ENCODE measurements around the gene PFKFB2. TPM values are rescaled to one million over a fixed set of nuclear protein-coding genes. Genes with fewer than 3 reads are reported as not detected.

PFKFB2 gene
- total RNA-seq, 6 experiments from 2014 or later: 2.5 to 7.0 (median 3.2) TPM

- H3K27me3 Mint-ChIP-seq (ENCODE audit: insufficient read depth): no peaks in the 10 kb centered on the region; the same call in 1 of the 2 replicates
- H3K27ac Mint-ChIP-seq: no peak overlapping the region
- no peak for TF ChIP-seq CTCF (IDR thresholded peaks at IDR 0.05)
- no peak for DNase-seq
- no peaks in the 10 kb centered on the region for H3K9me3 Mint-ChIP-seq
- H3K36me3 Mint-ChIP-seq (ENCODE audit: low read depth): no peaks in the 10 kb centered on the region
- no peak overlapping the region for H3K4me3 Mint-ChIP-seq
- no peaks in the 10 kb centered on the region for H3K4me1 Mint-ChIP-seq (ENCODE audit: low read depth)
Measured at GRCh38 chr1:207063014-207063413, 9.9 kb downstream of the PFKFB2 start.

- no peak for DNase-seq
- no peak overlapping the region for H3K27ac Mint-ChIP-seq
- H3K4me1 Mint-ChIP-seq (ENCODE audit: low read depth): no peaks in the 10 kb centered on the region
- H3K9me3 Mint-ChIP-seq: no peaks in the 10 kb centered on the region
- TF ChIP-seq CTCF (IDR thresholded peaks at IDR 0.05): no peak
- no peaks in the 10 kb centered on the region; the same call in 1 of the 2 replicates for H3K27me3 Mint-ChIP-seq (ENCODE audit: insufficient read depth)
- H3K36me3 Mint-ChIP-seq (ENCODE audit: low read depth): peaks cover 6% of the 10 kb centered on the region; the same call in 1 of the 2 replicates
- H3K4me3 Mint-ChIP-seq: no peak overlapping the region
Measured at GRCh38 chr1:207064561-207064960, 11.5 kb downstream of the PFKFB2 start.

GRCh38 chr1:207067185-207067584, 14.1 kb downstream of the PFKFB2 start:
- no peak overlapping the region for H3K27ac Mint-ChIP-seq
- DNase-seq: no peak
- peaks cover 6% of the 10 kb centered on the region; the same call in 1 of the 2 replicates for H3K36me3 Mint-ChIP-seq (ENCODE audit: low read depth)
- H3K4me1 Mint-ChIP-seq (ENCODE audit: low read depth): no peaks in the 10 kb centered on the region
- H3K27me3 Mint-ChIP-seq (ENCODE audit: insufficient read depth): no peaks in the 10 kb centered on the region; the same call in 1 of the 2 replicates
- no peak for TF ChIP-seq CTCF (IDR thresholded peaks at IDR 0.05)
- H3K9me3 Mint-ChIP-seq: no peaks in the 10 kb centered on the region
- no peak overlapping the region for H3K4me3 Mint-ChIP-seq

- Mint-ChIP-seq H3K27ac (no peak overlapping the region), H3K27me3 (ENCODE audit: insufficient read depth) (no peaks in the 10 kb centered on the region; the same call in 1 of the 2 replicates), H3K9me3 (no peaks in the 10 kb centered on the region), H3K4me3 (no peak overlapping the region), H3K36me3 (ENCODE audit: low read depth) (peaks cover 6% of the 10 kb centered on the region; the same call in 1 of the 2 replicates), H3K4me1 (ENCODE audit: low read depth) (no peaks in the 10 kb centered on the region)
- no peak for TF ChIP-seq CTCF (IDR thresholded peaks at IDR 0.05)
- no peak for DNase-seq
Measured at GRCh38 chr1:207067665-207068064, 14.6 kb downstream of the PFKFB2 start.

GRCh38 chr1:207069061-207069460, 16.0 kb downstream of the PFKFB2 start:
- Mint-ChIP-seq H3K4me3 (no peak overlapping the region), H3K36me3 (ENCODE audit: low read depth) (peaks cover 6% of the 10 kb centered on the region; the same call in 1 of the 2 replicates), H3K27ac (no peak overlapping the region), H3K4me1 (ENCODE audit: low read depth) (peaks cover 9% of the 10 kb centered on the region), H3K27me3 (ENCODE audit: insufficient read depth) (no peaks in the 10 kb centered on the region; the same call in 1 of the 2 replicates), H3K9me3 (no peaks in the 10 kb centered on the region)
- no peak for TF ChIP-seq CTCF (IDR thresholded peaks at IDR 0.05)
- DNase-seq: no peak
